ENCODE results near the gene PSMD3.

- TF ChIP-seq CTCF (IDR thresholded peaks at IDR 0.05) = no peak
- no peak for TF ChIP-seq POLR2A (IDR thresholded peaks at IDR 0.05)
Measured at GRCh38 chr17:39953471-39953888, 27.1 kb upstream of the PSMD3 start.
